HL-60 (cell line): ENCODE data around the gene PLCE1.

ENCODE experiments used
- DNase-seq, 2 experiments: peaks; one replicate each; pipeline ENCODE4 v3.0.0-alpha.2; 2010 to 2020; ENCODE audit warnings: low read depth in 1 of 2, low spot score in 1 of 2
- H3K27ac ChIP-seq: fragments of 250-450 bp; sonication (Bioruptor Pico); replicated peaks from 2 replicates; pipeline ENCODE4 v1.5.1; 2020; ENCODE audit warnings: mild to moderate bottlenecking, moderate library complexity
- H3K27me3 ChIP-seq: fragments of 250-450 bp; sonication (Bioruptor Pico); 2 replicates; pipeline ENCODE4 v1.5.1; 2021; ENCODE audit warnings: mild to moderate bottlenecking, moderate library complexity; ENCODE audit not compliant: insufficient read depth, poor library complexity, severe bottlenecking
- H3K4me3 ChIP-seq: replicated peaks from 2 replicates; pipeline ENCODE4 v1.5.1; 2011; ENCODE audit warnings: mild to moderate bottlenecking, control low read depth, low read length; ENCODE audit not compliant: insufficient read depth
- GABPA ChIP-seq: IDR thresholded peaks from 2 replicates; pipeline ENCODE4 v1.6.1; 2012; ENCODE audit warnings: low read depth
- POLR2AphosphoS5 ChIP-seq: IDR thresholded peaks from 2 replicates; pipeline ENCODE4 v1.6.1; 2012; ENCODE audit warnings: low read depth
- SPI1 ChIP-seq: IDR thresholded peaks from 2 replicates; pipeline ENCODE4 v1.6.1; 2012; ENCODE audit warnings: low read depth, mild to moderate bottlenecking, borderline replicate concordance
- TF ChIP-seq, protein P1 (sequence below): IDR thresholded peaks from 2 replicates; pipeline ENCODE4 v1.6.1; 2012; ENCODE audit warnings: low read depth; ENCODE audit not compliant: insufficient replicate concordance
- TF ChIP-seq, protein P2 (sequence below): IDR thresholded peaks from one replicate; pipeline ENCODE4 v1.5.1; 2011; ENCODE audit warnings: low read length, control low read depth, inconsistent platforms; ENCODE audit not compliant: insufficient read depth

The PLCE1 gene

DNA sequence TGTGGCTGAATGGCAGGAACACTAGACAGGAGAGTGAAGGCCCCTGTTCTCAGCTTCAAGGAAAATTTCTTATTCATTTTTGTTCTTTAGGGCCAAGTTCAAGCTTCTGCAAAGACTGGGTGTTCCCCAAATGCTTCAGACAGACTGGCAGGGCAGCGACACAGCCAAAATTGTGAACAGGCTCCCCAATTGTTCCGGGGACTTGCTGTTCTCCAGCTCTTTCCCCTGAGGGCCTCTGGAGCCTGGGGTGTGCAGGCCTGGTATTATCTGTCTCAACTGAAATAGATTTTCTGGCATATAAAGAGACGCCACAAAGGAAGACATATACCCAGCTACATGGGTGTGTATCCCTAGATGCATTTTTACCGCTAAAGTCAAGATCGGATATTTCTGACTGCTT, 30.3 kb upstream of the PLCE1 start:
- no peak for DNase-seq
- Histone ChIP-seq H3K4me3 (no peak overlapping the region), H3K27ac (no peak overlapping the region), H3K27me3 (no peaks in the 10 kb centered on the region)
- TF ChIP-seq POLR2AphosphoS5: no peak
- TF ChIP-seq GABPA: no peak
- TF ChIP-seq SPI1: no peak
- TF ChIP-seq, protein P1, sequence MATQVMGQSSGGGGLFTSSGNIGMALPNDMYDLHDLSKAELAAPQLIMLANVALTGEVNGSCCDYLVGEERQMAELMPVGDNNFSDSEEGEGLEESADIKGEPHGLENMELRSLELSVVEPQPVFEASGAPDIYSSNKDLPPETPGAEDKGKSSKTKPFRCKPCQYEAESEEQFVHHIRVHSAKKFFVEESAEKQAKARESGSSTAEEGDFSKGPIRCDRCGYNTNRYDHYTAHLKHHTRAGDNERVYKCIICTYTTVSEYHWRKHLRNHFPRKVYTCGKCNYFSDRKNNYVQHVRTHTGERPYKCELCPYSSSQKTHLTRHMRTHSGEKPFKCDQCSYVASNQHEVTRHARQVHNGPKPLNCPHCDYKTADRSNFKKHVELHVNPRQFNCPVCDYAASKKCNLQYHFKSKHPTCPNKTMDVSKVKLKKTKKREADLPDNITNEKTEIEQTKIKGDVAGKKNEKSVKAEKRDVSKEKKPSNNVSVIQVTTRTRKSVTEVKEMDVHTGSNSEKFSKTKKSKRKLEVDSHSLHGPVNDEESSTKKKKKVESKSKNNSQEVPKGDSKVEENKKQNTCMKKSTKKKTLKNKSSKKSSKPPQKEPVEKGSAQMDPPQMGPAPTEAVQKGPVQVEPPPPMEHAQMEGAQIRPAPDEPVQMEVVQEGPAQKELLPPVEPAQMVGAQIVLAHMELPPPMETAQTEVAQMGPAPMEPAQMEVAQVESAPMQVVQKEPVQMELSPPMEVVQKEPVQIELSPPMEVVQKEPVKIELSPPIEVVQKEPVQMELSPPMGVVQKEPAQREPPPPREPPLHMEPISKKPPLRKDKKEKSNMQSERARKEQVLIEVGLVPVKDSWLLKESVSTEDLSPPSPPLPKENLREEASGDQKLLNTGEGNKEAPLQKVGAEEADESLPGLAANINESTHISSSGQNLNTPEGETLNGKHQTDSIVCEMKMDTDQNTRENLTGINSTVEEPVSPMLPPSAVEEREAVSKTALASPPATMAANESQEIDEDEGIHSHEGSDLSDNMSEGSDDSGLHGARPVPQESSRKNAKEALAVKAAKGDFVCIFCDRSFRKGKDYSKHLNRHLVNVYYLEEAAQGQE: no peak
- TF ChIP-seq, protein P2, sequence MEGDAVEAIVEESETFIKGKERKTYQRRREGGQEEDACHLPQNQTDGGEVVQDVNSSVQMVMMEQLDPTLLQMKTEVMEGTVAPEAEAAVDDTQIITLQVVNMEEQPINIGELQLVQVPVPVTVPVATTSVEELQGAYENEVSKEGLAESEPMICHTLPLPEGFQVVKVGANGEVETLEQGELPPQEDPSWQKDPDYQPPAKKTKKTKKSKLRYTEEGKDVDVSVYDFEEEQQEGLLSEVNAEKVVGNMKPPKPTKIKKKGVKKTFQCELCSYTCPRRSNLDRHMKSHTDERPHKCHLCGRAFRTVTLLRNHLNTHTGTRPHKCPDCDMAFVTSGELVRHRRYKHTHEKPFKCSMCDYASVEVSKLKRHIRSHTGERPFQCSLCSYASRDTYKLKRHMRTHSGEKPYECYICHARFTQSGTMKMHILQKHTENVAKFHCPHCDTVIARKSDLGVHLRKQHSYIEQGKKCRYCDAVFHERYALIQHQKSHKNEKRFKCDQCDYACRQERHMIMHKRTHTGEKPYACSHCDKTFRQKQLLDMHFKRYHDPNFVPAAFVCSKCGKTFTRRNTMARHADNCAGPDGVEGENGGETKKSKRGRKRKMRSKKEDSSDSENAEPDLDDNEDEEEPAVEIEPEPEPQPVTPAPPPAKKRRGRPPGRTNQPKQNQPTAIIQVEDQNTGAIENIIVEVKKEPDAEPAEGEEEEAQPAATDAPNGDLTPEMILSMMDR: no peak

DNA sequence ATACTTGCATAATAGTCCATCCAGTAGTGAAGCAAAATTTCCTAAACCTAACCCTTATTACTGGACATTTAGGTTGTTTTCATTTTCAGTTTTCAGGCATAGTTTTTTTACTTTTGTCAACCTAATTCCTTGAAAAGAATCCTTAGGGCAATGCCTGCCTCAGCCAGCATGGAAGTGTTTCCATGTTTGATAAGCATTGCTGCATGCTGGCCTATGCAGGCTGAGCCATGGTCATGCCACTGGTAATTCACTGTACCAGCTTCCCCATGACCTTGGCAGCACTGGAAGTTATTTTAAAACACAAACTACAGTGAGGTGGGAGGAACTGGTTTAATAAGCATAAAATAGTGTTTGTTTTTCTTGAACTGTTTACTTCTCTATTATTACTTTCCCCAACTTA, 27.8 kb upstream of the PLCE1 start:
- H3K27ac ChIP-seq: no peak overlapping the region
- TF ChIP-seq SPI1 (no peak), GABPA (no peak), POLR2AphosphoS5 (no peak)
- TF ChIP-seq, protein P1: no peak
- TF ChIP-seq, protein P2: no peak
- no peak overlapping the region for H3K4me3 ChIP-seq
- H3K27me3 ChIP-seq: no peaks in the 10 kb centered on the region
- no peak for DNase-seq

DNA sequence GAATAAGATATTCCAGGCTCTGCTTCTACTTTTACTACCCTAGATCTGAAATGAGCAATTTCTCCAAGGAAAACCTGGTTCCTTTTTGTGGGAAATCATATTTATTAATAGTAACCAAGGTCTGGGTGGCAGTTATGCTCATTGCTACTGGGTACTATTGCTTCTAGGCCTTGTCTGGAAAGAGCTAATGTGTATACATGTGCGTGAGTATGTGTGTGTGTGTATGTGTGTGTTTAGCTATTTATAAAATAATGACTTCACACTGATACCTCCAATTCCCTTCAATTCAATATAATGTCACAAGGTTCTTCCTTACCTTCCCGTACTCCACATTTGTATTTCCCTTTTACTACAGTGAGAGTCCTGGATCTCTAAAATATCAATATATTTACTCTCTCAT, 26.0 kb upstream of the PLCE1 start:
- DNase-seq: no peak
- Histone ChIP-seq H3K27ac (no peak overlapping the region), H3K27me3 (no peaks in the 10 kb centered on the region), H3K4me3 (no peak overlapping the region)
- TF ChIP-seq POLR2AphosphoS5 (no peak), GABPA (no peak), SPI1 (no peak)
- TF ChIP-seq, protein P1: no peak
- TF ChIP-seq, protein P2: no peak
